ENCODE data around the gene MYO1H.
"Not testable (repeated sequence)": the region's sequence is repeated elsewhere in the genome, so short reads cannot be mapped to it uniquely, and the experiment has no call there.

MYO1H gene

GRCh38 chr12:109430244-109430643, 82.5 kb downstream of the MYO1H start:
- Histone ChIP-seq H3K4me1 (ENCODE audit: control insufficient read depth, insufficient read depth, low read length) (no peaks in the 10 kb centered on the region), H3K4me3 (ENCODE audit: low read length) (no peak overlapping the region), H3K36me3 (ENCODE audit: control insufficient read depth, insufficient read depth, low read length) (no peaks in the 10 kb centered on the region), H3K27ac (ENCODE audit: low read depth, low read length) (no peak overlapping the region), H3K27me3 (ENCODE audit: control insufficient read depth, insufficient read depth, low read length) (no peaks in the 10 kb centered on the region), H3K9ac (ENCODE audit: low read length) (no peak overlapping the region)

DNA sequence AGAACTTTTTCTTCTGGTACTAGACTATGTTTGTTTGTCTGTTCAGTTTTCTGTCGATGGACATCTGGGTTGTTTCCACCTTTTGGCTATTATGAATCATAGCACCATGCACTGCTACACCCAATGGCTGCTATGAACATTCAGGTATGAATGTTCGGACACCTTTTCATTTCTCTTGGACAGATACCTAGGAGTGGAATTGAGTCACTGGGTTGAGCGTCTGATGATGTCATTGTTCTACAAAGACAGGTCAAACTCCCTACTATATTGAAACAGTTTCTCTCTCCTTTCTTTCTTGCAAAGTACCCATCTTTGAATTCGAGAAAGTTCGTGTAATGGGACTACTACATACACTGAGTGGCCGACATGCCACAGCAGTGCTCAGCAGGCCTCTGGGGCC, 84.7 kb downstream of the MYO1H start:
- no peak overlapping the region for H3K27ac ChIP-seq (ENCODE audit: low read depth, low read length)

GRCh38 chr12:109432842-109433304, 85.2 kb downstream of the MYO1H start:
- Histone ChIP-seq H3K4me3 (ENCODE audit: low read length) (peak overlapping the region; percentile 20), H3K9ac (ENCODE audit: low read length) (no peak overlapping the region), H3K36me3 (ENCODE audit: control insufficient read depth, insufficient read depth, low read length) (no peaks in the 10 kb centered on the region), H3K4me1 (ENCODE audit: control insufficient read depth, insufficient read depth, low read length) (no peaks in the 10 kb centered on the region), H3K27ac (ENCODE audit: low read depth, low read length) (no peak overlapping the region), H3K27me3 (ENCODE audit: control insufficient read depth, insufficient read depth, low read length) (no peaks in the 10 kb centered on the region)

More for the DNA sequence above, 84.7 kb downstream of the MYO1H start:
- Histone ChIP-seq H3K27me3 (ENCODE audit: control insufficient read depth, insufficient read depth, low read length) (no peaks in the 10 kb centered on the region), H3K9ac (ENCODE audit: low read length) (no peak overlapping the region), H3K4me1 (ENCODE audit: control insufficient read depth, insufficient read depth, low read length) (no peaks in the 10 kb centered on the region), H3K4me3 (ENCODE audit: low read length) (no peak overlapping the region), H3K36me3 (ENCODE audit: control insufficient read depth, insufficient read depth, low read length) (no peaks in the 10 kb centered on the region)

DNA sequence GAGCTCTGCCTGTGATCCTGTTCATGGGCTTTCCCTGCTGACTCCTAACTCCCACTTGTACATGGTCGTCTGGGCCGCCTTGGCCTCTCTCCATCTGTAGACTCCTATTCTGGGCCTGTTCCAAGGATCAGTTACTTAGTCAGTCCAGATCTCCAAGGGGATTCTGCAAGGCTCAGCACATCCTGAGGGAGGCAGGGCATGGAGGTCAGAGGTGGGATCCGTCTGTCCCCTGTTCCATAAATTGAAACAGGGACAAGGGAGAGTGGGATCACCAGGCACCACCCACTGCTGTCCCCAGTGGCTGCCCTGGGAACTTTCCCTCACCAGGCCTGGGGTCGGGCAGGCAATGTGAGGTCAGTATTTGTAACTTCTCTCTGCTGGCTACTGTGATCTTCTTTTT, 85.9 kb downstream of the MYO1H start:
- H3K27me3 ChIP-seq (ENCODE audit: control insufficient read depth, insufficient read depth, low read length), result no peaks in the 10 kb centered on the region
- no peaks in the 10 kb centered on the region for H3K4me1 ChIP-seq (ENCODE audit: control insufficient read depth, insufficient read depth, low read length)
- H3K36me3 ChIP-seq (ENCODE audit: control insufficient read depth, insufficient read depth, low read length), result no peaks in the 10 kb centered on the region
- no peak overlapping the region for H3K9ac ChIP-seq (ENCODE audit: low read length)
- no peak overlapping the region for H3K27ac ChIP-seq (ENCODE audit: low read depth, low read length)
- no peak overlapping the region for H3K4me3 ChIP-seq (ENCODE audit: low read length)

GRCh38 chr12:109434582-109434981, 86.9 kb downstream of the MYO1H start:
- Histone ChIP-seq H3K4me3 (ENCODE audit: low read length) (no peak overlapping the region), H3K27ac (ENCODE audit: low read depth, low read length) (no peak overlapping the region), H3K27me3 (ENCODE audit: control insufficient read depth, insufficient read depth, low read length) (no peaks in the 10 kb centered on the region), H3K4me1 (ENCODE audit: control insufficient read depth, insufficient read depth, low read length) (no peaks in the 10 kb centered on the region), H3K36me3 (ENCODE audit: control insufficient read depth, insufficient read depth, low read length) (no peaks in the 10 kb centered on the region), H3K9ac (ENCODE audit: low read length) (no peak overlapping the region)

DNA sequence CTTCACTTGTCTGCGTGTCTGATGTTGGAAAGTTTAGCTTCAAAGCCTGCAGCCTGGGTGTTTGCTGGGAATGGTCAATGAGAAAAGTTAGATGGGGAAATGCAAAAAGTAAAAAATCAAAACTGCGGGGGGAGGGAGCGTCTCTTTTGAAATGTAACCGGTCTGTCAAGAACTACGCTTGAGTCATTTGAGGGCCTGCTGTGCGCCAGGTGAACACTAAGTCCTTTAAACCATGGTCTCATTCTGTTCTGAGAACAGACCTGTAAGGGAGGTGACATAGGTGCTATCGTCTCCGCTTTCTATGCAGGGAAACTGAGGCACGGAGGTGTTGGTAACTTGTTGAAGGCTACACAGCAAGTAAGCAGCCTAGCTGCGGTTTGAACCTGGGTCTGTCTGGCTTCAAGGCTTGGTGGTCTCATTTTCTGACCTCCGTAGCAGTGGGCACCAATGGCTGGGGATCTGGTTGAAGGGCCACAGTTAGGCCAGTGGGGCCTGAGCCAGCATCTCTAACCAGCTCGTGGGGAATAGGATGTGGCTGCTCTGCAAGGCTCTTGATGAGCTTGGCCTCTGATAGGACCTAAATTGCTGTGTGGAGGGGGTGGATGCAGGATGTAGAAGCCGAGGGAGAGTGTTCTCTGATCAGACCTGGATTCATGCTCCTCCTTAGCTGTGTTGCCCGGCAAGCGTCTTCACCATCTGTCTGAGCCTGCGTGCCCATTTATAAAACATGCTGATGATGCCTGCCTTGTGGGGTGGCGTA, 87.9 kb downstream of the MYO1H start:
- Histone ChIP-seq H3K27ac (ENCODE audit: low read depth, low read length) (no peak overlapping the region), H3K36me3 (ENCODE audit: control insufficient read depth, insufficient read depth, low read length) (no peaks in the 10 kb centered on the region), H3K9ac (ENCODE audit: low read length) (no peak overlapping the region), H3K27me3 (ENCODE audit: control insufficient read depth, insufficient read depth, low read length) (no peaks in the 10 kb centered on the region), H3K4me3 (ENCODE audit: low read length) (no peak overlapping the region), H3K4me1 (ENCODE audit: control insufficient read depth, insufficient read depth, low read length) (no peaks in the 10 kb centered on the region)

DNA sequence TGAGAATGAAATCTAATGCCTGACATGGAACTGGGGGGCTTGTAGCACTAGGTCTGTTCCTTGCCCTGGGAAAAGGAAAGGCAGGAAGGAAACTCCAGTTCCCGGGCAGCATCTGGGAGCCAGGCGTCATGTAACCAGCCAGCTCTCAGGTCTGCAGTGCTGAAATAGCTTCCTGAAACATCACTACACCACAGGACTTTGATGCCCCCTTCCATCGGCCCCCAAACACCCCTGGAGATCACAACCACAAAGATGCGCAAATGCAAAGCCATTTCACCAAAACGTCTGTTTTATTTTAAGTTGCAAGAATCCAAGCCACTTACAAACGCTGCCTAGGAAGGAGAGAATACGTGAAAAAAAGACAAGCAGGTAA, 88.5 kb downstream of the MYO1H start:
- Histone ChIP-seq H3K27me3 (ENCODE audit: control insufficient read depth, insufficient read depth, low read length) (no peaks in the 10 kb centered on the region), H3K27ac (ENCODE audit: low read depth, low read length) (no peak overlapping the region), H3K4me3 (ENCODE audit: low read length) (no peak overlapping the region), H3K4me1 (ENCODE audit: control insufficient read depth, insufficient read depth, low read length) (no peaks in the 10 kb centered on the region), H3K36me3 (ENCODE audit: control insufficient read depth, insufficient read depth, low read length) (no peaks in the 10 kb centered on the region), H3K9ac (ENCODE audit: low read length) (no peak overlapping the region)

GRCh38 chr12:109439181-109439580, 91.5 kb downstream of the MYO1H start:
- H3K27me3 ChIP-seq (ENCODE audit: control insufficient read depth, insufficient read depth, low read length), result no peaks in the 10 kb centered on the region

GRCh38 chr12:109439951-109440350, 92.3 kb downstream of the MYO1H start:
- H3K9ac ChIP-seq (ENCODE audit: low read length); H3K4me3 ChIP-seq (ENCODE audit: low read length); H3K27me3 ChIP-seq (ENCODE audit: control insufficient read depth, insufficient read depth, low read length); H3K27ac ChIP-seq (ENCODE audit: low read depth, low read length); H3K4me1 ChIP-seq (ENCODE audit: control insufficient read depth, insufficient read depth, low read length); H3K36me3 ChIP-seq (ENCODE audit: control insufficient read depth, insufficient read depth, low read length): not testable (repeated sequence)

More at GRCh38 chr12:109439181-109439580, 91.5 kb downstream of the MYO1H start:
- Histone ChIP-seq H3K9ac (ENCODE audit: low read length) (no peak overlapping the region), H3K4me3 (ENCODE audit: low read length) (no peak overlapping the region), H3K4me1 (ENCODE audit: control insufficient read depth, insufficient read depth, low read length) (no peaks in the 10 kb centered on the region), H3K36me3 (ENCODE audit: control insufficient read depth, insufficient read depth, low read length) (no peaks in the 10 kb centered on the region), H3K27ac (ENCODE audit: low read depth, low read length) (no peak overlapping the region)

DNA sequence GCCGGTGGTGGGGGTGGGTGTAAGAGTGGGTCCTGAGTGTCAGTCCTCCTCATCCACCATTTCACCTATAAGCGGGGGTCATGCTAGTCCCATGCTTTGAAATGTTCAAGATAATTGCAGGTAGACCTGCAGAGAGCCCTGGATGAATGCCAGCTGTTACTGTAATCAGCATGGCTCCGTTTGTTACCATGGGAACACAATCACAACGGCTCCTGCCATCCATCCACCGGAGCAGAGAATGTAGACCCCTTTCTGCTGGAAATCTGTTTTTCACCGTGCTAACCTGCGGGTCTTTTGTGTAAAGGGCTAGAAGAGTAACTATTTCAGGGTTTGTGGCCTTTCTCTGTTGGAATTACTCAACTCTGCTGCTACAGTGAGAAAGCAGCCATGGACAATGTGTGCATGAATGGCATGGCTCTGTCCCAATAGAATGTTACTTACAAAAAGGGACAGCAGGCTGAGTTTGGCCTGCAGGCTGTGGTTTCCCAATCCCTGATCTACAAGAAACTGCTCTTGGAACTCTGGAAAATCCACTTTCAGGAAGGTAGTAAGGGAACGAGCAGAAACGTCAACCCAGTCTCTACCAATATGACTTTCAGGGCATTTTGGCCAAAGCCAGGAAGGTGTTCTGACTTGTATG, 93.3 kb downstream of the MYO1H start:
- H3K9ac ChIP-seq (ENCODE audit: low read length), result no peak overlapping the region
- no peaks in the 10 kb centered on the region for H3K36me3 ChIP-seq (ENCODE audit: control insufficient read depth, insufficient read depth, low read length)
- no peak overlapping the region for H3K27ac ChIP-seq (ENCODE audit: low read depth, low read length)
- H3K4me1 ChIP-seq (ENCODE audit: control insufficient read depth, insufficient read depth, low read length), result no peaks in the 10 kb centered on the region
- H3K4me3 ChIP-seq (ENCODE audit: low read length), result no peak overlapping the region
- no peaks in the 10 kb centered on the region for H3K27me3 ChIP-seq (ENCODE audit: control insufficient read depth, insufficient read depth, low read length)

GRCh38 chr12:109443794-109444193, 96.1 kb downstream of the MYO1H start:
- Histone ChIP-seq H3K36me3 (ENCODE audit: control insufficient read depth, insufficient read depth, low read length) (peaks cover 2% of the 10 kb centered on the region), H3K9ac (ENCODE audit: low read length) (no peak overlapping the region), H3K27ac (ENCODE audit: low read depth, low read length) (peak overlapping the region; percentile 17), H3K27me3 (ENCODE audit: control insufficient read depth, insufficient read depth, low read length) (no peaks in the 10 kb centered on the region), H3K4me3 (ENCODE audit: low read length) (no peak overlapping the region), H3K4me1 (ENCODE audit: control insufficient read depth, insufficient read depth, low read length) (no peaks in the 10 kb centered on the region)

DNA sequence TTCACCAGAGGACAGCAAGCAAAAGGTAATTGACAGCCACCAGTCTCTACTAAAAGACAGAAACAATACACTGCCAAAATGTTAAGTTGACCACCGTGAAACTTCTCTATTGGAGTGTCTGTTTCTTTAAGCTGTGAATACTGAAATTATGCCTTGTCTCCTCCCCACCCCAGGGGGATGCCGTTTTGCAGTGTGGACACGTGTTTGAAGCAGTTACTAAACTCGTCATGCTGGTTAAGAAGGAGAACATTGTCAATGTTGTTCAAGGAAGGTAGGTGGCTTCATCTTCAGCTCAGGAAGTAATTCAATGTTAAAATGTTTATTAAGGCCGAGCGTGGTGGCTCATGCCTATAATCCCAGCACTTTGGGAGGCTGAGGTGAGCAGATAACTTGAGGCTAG, 96.6 kb downstream of the MYO1H start:
- peak overlapping the region; percentile 17 for H3K27ac ChIP-seq (ENCODE audit: low read depth, low read length)
- H3K4me1 ChIP-seq (ENCODE audit: control insufficient read depth, insufficient read depth, low read length), result no peaks in the 10 kb centered on the region
- H3K27me3 ChIP-seq (ENCODE audit: control insufficient read depth, insufficient read depth, low read length), result no peaks in the 10 kb centered on the region
- H3K4me3 ChIP-seq (ENCODE audit: low read length), result no peak overlapping the region
- H3K36me3 ChIP-seq (ENCODE audit: control insufficient read depth, insufficient read depth, low read length), result peaks cover 2% of the 10 kb centered on the region
- H3K9ac ChIP-seq (ENCODE audit: low read length), result no peak overlapping the region

DNA sequence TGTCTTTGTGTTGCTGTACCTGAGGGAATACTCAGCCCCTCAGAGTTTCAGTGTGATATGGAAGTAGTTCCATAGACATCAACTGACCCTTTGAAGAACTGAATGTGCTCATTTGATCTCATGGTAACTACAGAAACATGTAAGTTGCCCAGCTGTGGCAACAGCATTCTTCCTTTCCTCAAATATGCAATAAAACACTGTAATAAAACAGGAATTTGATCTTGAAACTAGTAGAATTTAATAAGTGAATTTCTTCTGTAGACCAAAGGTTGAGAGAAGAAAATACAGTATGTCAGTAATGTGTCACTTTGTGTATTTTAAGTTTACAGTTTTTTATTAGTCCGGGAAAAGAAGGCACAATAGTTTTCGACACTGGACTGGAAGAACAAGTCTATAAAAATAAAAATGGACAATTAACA, 97.5 kb downstream of the MYO1H start:
- H3K4me3 ChIP-seq (ENCODE audit: low read length), result no peak overlapping the region
- H3K27ac ChIP-seq (ENCODE audit: low read depth, low read length), result no peak overlapping the region
- H3K27me3 ChIP-seq (ENCODE audit: control insufficient read depth, insufficient read depth, low read length), result no peaks in the 10 kb centered on the region
- no peak overlapping the region for H3K9ac ChIP-seq (ENCODE audit: low read length)
- H3K36me3 ChIP-seq (ENCODE audit: control insufficient read depth, insufficient read depth, low read length), result peaks cover 2% of the 10 kb centered on the region
- no peaks in the 10 kb centered on the region for H3K4me1 ChIP-seq (ENCODE audit: control insufficient read depth, insufficient read depth, low read length)

All from rectal smooth muscle tissue (tissue), 1 donor.